ENCODE data around the gene CIRBP.

CIRBP gene

GRCh38 chr19:1267477-1268225, 1.5 kb upstream of the CIRBP start:
- DNase-seq (ENCODE audit: low read depth) = peak; percentile 47

- DNase-seq (ENCODE audit: low read depth) = no peak
These were observed 687 bp upstream of the CIRBP start for GRCh38 chr19:1268226-1269064.

- peak; percentile 82 for DNase-seq (ENCODE audit: low read depth)
These were observed 513 bp downstream of the CIRBP start for GRCh38 chr19:1269478-1270212.

GRCh38 chr19:1270213-1270853, 1.2 kb downstream of the CIRBP start:
- DNase-seq (ENCODE audit: low read depth) = no peak

GRCh38 chr19:1270854-1271527, 1.9 kb downstream of the CIRBP start:
- DNase-seq (ENCODE audit: low read depth) = no peak

GRCh38 chr19:1271528-1272422, 2.6 kb downstream of the CIRBP start:
- DNase-seq (ENCODE audit: low read depth) = no peak

GRCh38 chr19:1272423-1273262, 3.5 kb downstream of the CIRBP start:
- peak; percentile 53 for DNase-seq (ENCODE audit: low read depth)

DNA sequence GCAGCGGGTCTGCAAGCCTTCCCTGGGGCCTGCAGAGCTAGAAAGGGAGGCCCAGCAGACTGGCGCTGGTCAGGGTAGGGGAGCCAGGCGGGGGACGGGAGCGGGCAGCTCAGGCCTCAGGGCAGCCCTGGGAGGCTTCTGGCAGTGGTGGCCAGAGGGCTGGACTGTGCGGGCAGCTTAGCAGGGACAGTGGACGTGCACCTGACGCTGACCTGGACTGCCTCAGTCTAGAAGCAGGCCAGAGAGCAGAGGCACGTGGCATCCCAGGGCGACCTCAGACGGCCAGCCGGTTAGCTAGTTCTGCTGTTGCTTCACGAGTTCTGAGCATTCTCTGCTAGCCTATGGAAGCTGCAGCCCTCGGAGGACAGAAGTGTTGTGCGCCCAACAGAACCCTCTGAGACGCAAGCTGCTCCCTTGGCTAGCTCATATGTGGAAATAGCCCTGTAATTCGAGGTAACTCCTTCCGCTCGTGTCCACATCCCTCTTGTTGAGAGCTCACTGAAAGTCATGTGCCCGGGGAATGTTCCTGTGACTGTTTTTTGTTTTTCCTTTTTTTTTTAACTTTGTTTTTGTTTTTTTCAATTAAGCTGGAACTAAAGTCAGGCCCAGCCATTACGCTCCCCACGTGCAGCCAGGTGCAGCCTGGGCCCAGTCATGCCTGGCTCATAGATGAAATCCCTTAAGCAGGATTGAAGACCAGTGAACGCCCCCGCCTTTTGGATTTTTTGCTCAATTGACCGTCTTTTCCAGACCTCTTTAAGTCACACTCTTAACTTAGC, 4.3 kb downstream of the CIRBP start:
- DNase-seq (ENCODE audit: low read depth) = peak; percentile 19

GRCh38 chr19:1274081-1274851, 5.1 kb downstream of the CIRBP start:
- DNase-seq (ENCODE audit: low read depth) = no peak

- DNase-seq (ENCODE audit: low read depth) = no peak
These were observed 5.7 kb downstream of the CIRBP start for GRCh38 chr19:1274852-1275259.

DNA sequence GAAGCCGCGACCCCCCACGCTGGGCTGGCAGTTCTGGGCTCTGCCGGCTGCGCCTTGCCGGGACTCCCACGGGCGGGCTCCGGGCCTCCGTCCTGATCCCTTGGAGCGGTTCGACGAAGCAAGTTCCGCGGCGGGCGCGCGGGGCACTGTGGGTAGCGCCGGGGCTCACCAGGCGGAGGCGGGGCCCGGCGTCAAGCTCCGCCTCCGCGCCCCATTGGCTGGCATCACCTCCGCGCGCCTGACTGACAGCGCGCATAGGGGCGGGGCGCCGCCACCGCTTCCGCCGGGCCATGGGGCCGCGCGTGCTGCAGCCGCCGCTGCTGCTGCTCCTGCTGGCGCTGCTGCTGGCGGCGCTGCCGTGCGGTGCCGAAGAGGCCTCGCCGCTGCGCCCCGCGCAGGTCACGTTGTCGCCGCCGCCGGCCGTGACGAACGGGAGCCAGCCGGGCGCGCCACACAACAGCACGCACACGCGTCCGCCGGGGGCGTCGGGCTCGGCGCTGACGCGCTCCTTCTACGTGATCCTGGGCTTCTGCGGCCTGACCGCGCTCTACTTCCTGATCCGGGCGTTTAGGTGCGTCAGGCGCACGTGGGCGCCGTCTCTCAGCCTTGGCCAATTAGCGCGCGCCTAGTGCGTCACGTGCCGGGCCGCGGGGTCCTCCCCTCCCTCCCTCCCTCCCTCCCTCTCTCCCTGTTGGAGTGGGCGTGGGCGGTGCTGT, 6.3 kb downstream of the CIRBP start, which contains the start of gene FAM174C:
TSS of gene FAM174C (plus strand) at position 271 of the 716 bp plus-strand sequence. CDS start at position 291, 20 bp downstream.
- DNase-seq (ENCODE audit: low read depth) = peak; percentile 98

DNA sequence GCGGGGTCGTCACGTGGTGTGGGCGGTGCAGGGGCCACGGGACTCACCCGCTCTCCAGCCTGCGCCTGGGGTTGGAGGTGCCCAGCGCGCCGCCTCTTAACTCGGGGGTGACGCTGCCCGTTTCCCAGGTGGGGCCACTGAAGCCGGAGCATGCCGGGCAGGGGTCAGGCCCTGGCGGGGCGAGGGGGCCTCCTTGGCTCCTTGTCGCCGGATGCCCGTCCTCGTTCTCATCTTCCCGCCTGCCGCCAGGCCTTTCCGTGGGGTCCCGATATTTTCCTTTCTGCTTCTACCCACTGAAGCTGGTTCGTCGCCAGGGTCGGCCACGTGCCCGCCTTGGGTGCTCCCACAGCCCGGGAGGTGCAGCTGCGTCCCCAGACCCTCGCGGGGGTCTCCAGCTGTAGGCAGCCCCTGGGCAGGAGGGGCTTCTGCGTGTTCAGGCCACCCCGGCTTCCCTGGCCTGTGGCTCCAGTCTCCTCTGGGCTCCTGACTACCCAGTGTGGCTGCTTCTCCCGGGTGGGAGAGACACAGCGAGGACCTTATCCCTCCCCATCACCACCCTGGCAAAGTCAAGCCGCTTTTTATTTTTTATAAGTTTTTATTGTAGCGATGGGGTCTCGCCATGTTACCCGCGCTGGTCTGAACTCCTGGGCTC, 7.0 kb downstream of the CIRBP start:
- no peak for DNase-seq (ENCODE audit: low read depth)

GRCh38 chr19:1276628-1277022, 7.5 kb downstream of the CIRBP start:
- DNase-seq (ENCODE audit: low read depth) = no peak

DNA sequence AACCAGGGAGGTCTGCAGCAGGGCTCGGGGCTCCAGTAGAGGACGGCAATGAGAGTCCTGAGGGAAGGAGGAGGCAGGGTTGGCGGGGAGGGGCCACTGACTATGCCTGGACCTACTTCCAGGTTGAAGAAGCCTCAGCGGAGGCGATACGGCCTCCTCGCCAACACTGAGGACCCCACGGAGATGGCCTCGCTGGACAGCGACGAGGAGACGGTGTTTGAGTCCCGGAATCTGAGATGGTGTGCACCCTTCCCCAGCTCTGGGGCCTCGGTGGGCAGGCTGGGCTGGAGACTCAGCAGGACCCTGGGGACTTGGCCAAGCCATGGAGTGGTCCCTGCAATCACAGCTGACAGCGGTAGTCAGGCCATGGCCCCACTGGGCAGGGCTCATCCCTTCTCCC, 7.9 kb downstream of the CIRBP start:
- no peak for DNase-seq (ENCODE audit: low read depth)

DNA sequence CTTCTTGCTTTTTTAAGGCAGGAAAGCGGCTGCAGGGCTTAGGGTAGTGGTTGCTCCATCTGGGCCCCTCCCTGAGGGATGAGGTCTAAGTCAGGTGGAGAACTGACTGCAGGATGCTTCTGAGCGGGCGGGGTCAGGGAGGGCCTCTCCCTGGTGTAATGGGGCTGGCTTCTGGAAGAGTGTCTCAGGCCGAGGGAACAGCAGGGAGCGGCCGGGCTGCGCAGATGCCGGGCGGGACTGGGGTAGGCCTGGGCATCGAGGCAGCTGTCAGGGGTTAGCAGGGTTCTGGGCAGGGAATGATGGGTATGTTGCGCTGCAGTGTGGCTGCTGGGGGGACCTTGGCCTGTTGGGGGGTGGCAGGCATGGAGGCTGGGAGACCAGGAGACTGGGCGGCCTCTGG, 8.9 kb downstream of the CIRBP start:
- no peak for DNase-seq (ENCODE audit: low read depth)
